HG02885 (cell line): Measurements from ENCODE around the gene CELF2.
A peak's percentile ranks its signal among the peaks of the same experiment; 100 is the strongest.

Experiments used
- ATAC-seq: cut with Tn5 transposase; IDR thresholded peaks from one replicate; pipeline ENCODE4 v1.9.1; 2021; ENCODE audit warnings: mild to moderate bottlenecking; ENCODE audit not compliant: unreplicated experiment, poor library complexity

CELF2 gene

GRCh38 chr10:11002916-11003315 is 14.8 kb upstream of the CELF2 start:
- ATAC-seq: no peak

- ATAC-seq: no peak
Observed at GRCh38 chr10:11003679-11004078, 14.0 kb upstream of the CELF2 start.

- ATAC-seq: no peak
Observed at GRCh38 chr10:11004144-11005077, 13.3 kb upstream of the CELF2 start.

- no peak for ATAC-seq
Observed at GRCh38 chr10:11005725-11006427, 11.8 kb upstream of the CELF2 start.

- no peak for ATAC-seq
Observed at GRCh38 chr10:11006428-11006825, 11.2 kb upstream of the CELF2 start.

- no peak for ATAC-seq
Observed at GRCh38 chr10:11007476-11008020, 10.1 kb upstream of the CELF2 start.

- ATAC-seq: no peak
Observed at GRCh38 chr10:11009471-11010308, 8.0 kb upstream of the CELF2 start.

- no peak for ATAC-seq
Observed at GRCh38 chr10:11010582-11010981, 7.1 kb upstream of the CELF2 start.

GRCh38 chr10:11011436-11011835 is 6.2 kb upstream of the CELF2 start:
- ATAC-seq: no peak

- no peak for ATAC-seq
Observed at GRCh38 chr10:11011984-11012383, 5.7 kb upstream of the CELF2 start.

- ATAC-seq: no peak
Observed at GRCh38 chr10:11012421-11013295, 5.0 kb upstream of the CELF2 start.

- no peak for ATAC-seq
Observed at GRCh38 chr10:11013836-11014235, 3.8 kb upstream of the CELF2 start.

- no peak for ATAC-seq
Observed at GRCh38 chr10:11014671-11015445, 2.8 kb upstream of the CELF2 start.

GRCh38 chr10:11015446-11015934 is 2.2 kb upstream of the CELF2 start:
- no peak for ATAC-seq

GRCh38 chr10:11017000-11017569 is 587 bp upstream of the CELF2 start:
- ATAC-seq: peak; percentile 47

- ATAC-seq: peak; percentile 1
Observed at GRCh38 chr10:11018432-11018841, 765 bp downstream of the CELF2 start.

GRCh38 chr10:11018855-11019631 is 1.4 kb downstream of the CELF2 start:
- ATAC-seq: no peak
